ENCODE measurements around the gene CA14.

The CA14 gene

DNA sequence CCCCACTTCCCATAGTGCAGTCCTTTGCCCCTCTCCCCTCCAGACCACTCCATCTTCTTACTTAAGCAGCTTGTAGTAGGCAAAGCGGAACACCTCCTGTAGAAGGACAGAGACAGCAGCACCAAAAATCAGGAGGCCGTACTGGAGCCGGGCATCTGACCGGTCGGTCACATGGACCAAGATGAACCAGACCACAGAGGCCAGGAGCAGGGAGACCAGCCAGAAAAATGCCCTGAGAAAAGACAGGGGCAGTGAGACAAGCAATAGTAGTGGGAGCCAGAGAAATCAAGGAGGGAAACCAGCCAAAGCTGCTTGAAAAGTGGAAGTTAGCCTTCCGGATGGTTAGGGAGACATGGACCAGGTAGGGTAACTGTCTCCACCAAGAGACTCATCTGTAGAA is 10.3 kb downstream of the CA14 start:
- TF ChIP-seq, protein P1, sequence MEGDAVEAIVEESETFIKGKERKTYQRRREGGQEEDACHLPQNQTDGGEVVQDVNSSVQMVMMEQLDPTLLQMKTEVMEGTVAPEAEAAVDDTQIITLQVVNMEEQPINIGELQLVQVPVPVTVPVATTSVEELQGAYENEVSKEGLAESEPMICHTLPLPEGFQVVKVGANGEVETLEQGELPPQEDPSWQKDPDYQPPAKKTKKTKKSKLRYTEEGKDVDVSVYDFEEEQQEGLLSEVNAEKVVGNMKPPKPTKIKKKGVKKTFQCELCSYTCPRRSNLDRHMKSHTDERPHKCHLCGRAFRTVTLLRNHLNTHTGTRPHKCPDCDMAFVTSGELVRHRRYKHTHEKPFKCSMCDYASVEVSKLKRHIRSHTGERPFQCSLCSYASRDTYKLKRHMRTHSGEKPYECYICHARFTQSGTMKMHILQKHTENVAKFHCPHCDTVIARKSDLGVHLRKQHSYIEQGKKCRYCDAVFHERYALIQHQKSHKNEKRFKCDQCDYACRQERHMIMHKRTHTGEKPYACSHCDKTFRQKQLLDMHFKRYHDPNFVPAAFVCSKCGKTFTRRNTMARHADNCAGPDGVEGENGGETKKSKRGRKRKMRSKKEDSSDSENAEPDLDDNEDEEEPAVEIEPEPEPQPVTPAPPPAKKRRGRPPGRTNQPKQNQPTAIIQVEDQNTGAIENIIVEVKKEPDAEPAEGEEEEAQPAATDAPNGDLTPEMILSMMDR (IDR thresholded peaks at IDR 0.05; ENCODE audit: control extremely low read depth, extremely low read depth, low read depth, missing control alignments), result no peak
- DNase-seq (ENCODE audit: extremely low spot score), result no peak
- ChIA-PET POLR2A (no interaction called here), CTCF (interaction anchor here (8.2 kb wide), 1 partner anchor 9 kb away, joined by 93 read pairs; the partner anchor contains the start of gene CA14)

DNA sequence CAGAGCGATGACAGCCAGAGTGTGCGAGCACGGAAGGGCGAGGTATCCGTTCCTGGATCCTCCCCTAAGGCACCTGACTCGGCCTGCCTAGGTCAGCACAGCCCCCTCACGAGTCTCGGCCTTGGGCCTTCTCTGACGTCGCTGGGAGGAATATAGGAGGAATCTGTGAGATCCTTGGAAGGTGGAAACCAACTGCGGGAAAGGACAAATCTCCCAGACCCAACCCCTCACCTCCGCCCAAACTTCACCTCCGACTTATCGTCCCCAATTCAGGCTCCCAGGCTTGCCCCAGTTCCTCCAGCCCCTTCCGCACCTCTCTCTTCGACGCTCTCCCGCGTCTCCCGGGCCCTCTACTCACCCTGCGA is 10.7 kb downstream of the CA14 start:
- TF ChIP-seq, protein P1 (IDR thresholded peaks at IDR 0.05; ENCODE audit: control extremely low read depth, extremely low read depth, low read depth, missing control alignments), result no peak
- DNase-seq (ENCODE audit: extremely low spot score), result no peak
- ChIA-PET CTCF (interaction anchor here (1.0 to 8.2 kb wide), 3 partner anchors 10 to 268 kb away, joined by 3 to 93 read pairs (median 38); partner anchors contain the start of gene CA14), POLR2A (no interaction called here)

DNA sequence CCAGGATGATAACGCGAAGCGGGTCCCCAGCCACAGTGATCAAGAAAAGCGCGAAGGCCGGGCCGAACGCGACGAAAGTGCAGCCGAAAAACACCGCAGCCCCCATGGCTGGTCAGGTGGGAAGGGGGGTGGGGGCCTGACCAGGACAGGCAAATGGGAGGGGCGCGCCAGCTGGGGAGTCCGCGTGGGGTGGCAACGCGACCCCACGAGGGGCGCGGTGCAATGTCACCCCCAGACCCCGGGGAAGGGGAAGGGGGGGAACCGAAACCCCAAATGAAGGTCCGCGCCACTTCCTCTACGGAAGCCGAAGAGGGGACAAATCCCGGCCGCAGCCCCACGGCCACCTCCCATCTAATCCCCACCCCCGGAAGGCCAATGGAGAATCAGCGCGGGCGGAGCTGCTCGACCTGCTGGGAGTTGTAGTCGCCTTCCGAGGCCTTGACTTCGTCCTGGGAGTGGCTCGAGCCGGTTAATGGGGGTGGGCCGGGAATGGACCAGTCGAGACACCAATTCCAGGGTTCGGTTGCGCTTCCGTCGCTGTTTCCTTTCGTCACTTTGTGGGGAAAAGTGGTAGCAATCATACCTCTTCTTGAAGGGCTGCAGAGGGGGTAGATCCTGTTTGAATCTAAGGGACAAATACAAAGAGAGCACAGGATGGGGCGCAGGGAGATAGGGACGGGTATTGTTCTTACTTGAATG is 11.3 kb downstream of the CA14 start, which contains the start of gene APH1A:
APH1A (minus strand) TSS at position 312 of the 699 bp plus-strand sequence; CDS start at position 106, 206 bp downstream.
- ChIA-PET CTCF (interaction anchor here (1.0 to 8.2 kb wide), 3 partner anchors 10 to 268 kb away, joined by 3 to 93 read pairs (median 38); partner anchors contain the start of gene CA14), POLR2A (interaction anchor here (0.6 to 0.7 kb wide), 2 partner anchors 13 to 85 kb away, joined by 3 to 5 read pairs; no protein-coding TSS in a partner anchor)
- TF ChIP-seq, protein P1 (IDR thresholded peaks at IDR 0.05; ENCODE audit: control extremely low read depth, extremely low read depth, low read depth, missing control alignments), result no peak

DNA sequence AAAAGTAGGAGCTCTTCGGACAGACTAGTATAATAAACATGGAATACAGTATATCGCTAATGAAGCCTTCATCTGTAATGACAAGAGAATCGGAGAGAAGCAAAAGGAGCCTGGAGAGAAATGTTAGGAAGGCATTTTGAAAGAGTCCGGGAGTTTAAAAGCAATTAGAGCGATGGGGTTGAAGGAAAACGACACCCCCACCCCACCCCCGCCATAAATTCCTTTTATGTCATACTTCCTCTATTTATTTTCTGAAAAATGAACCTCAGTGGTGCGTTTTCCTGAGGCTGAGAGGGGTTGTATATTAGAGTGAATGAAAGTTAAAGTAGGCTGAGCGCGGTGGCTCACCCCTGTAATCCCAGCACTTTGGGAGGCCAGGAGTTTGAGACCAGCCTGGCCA is 11.9 kb downstream of the CA14 start:
- DNase-seq (ENCODE audit: extremely low spot score), result no peak
- POLR2A ChIA-PET, result interaction anchor here (0.6 to 0.7 kb wide), 2 partner anchors 13 to 85 kb away, joined by 3 to 5 read pairs; no protein-coding TSS in a partner anchor
- CTCF ChIA-PET, result interaction anchor here (1.0 to 8.2 kb wide), 4 partner anchors 9 to 267 kb away, joined by 3 to 93 read pairs (median 20); partner anchors contain the start of gene CA14
- TF ChIP-seq, protein P1 (IDR thresholded peaks at IDR 0.05; ENCODE audit: control extremely low read depth, extremely low read depth, low read depth, missing control alignments), result no peak

More for the DNA sequence above, 11.3 kb downstream of the CA14 start, which contains the start of gene APH1A:
- peak; percentile 97 for DNase-seq (ENCODE audit: extremely low spot score)

DNA sequence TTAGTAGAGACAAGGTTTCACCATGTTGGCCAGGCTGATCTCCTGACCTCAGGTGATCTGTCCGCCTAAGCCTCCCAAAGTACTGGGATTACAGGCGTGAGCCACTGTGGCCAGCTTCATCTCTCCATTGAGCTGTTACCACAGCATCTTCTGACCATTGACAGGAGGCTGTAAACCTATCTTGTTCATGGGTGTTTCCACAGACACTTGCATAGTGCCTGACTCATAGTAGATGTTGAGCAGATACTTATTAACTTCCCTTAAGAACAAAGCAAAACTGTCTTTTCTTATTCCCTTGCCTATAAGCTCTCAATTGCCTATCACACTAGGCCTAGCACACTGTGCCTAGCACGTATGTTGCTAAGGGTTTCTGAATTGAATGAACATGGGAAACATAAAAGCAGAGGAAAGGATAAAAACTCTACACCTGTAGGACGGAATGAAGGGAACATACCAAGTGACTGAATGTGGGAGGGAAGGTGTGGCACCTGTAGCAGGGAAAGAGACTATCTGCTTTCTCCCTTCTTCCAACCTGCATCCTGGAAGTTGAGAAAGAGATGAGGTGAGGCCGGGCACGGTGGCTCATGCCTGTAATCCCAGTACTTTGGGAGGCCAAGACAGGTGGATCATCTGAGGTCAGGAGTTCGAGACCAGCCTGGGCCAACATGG is 13.9 kb downstream of the CA14 start:
- DNase-seq (ENCODE audit: extremely low spot score), result no peak
- CTCF ChIA-PET, result interaction anchor here (3.4 to 8.2 kb wide), 3 partner anchors 9 to 17 kb away, joined by 16 to 93 read pairs (median 38); partner anchors contain the start of gene CA14
- TF ChIP-seq, protein P1 (IDR thresholded peaks at IDR 0.05; ENCODE audit: control extremely low read depth, extremely low read depth, low read depth, missing control alignments), result no peak
- POLR2A ChIA-PET, result no interaction called here

DNA sequence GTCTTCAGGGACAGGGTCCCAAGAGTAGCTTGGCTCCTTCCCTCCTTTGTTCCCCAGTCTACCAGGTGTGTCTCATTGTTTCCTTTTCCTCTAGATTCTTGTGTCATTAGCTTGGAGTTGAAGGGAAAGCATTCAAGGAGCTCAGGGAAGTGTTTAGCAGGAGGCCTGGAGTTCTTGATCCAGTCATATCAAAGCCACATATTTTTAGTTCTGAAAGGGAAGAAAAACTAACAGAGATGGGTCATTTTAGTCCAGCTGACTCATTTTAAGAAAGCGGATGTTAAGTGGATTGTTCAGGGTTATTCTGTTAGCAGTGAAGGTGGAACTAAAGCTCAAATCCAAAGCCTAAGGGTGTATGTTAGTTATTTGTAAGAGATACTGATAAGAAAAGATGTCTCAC is 15.7 kb downstream of the CA14 start:
- CTCF ChIA-PET, result interaction anchor here (1.5 to 8.2 kb wide), 5 partner anchors 7 to 287 kb away, joined by 4 to 93 read pairs (median 16); partner anchors contain the start of gene CA14
- no peak for DNase-seq (ENCODE audit: extremely low spot score)
- POLR2A ChIA-PET, result interaction anchor here (0.9 to 1.1 kb wide), 2 partner anchors 43 to 385 kb away, joined by 3 read pairs; a partner anchor contains a TSS
- TF ChIP-seq, protein P1 (IDR thresholded peaks at IDR 0.05; ENCODE audit: control extremely low read depth, extremely low read depth, low read depth, missing control alignments), result no peak
